Measurements from ENCODE around the gene HSPBP1.

- TF ChIP-seq, protein P1, sequence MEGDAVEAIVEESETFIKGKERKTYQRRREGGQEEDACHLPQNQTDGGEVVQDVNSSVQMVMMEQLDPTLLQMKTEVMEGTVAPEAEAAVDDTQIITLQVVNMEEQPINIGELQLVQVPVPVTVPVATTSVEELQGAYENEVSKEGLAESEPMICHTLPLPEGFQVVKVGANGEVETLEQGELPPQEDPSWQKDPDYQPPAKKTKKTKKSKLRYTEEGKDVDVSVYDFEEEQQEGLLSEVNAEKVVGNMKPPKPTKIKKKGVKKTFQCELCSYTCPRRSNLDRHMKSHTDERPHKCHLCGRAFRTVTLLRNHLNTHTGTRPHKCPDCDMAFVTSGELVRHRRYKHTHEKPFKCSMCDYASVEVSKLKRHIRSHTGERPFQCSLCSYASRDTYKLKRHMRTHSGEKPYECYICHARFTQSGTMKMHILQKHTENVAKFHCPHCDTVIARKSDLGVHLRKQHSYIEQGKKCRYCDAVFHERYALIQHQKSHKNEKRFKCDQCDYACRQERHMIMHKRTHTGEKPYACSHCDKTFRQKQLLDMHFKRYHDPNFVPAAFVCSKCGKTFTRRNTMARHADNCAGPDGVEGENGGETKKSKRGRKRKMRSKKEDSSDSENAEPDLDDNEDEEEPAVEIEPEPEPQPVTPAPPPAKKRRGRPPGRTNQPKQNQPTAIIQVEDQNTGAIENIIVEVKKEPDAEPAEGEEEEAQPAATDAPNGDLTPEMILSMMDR (IDR thresholded peaks at IDR 0.05): no peak
- no peak for TF ChIP-seq POLR2A (IDR thresholded peaks at IDR 0.05)
Measured at GRCh38 chr19:55255618-55256423, 24.1 kb downstream of the HSPBP1 start.
